DND-41 (cell line): ENCODE data around the gene PIN1.

Source experiments
- EZH2 ChIP-seq: IDR thresholded peaks from 3 replicates; pipeline ENCODE4 v1.6.1; 2012; ENCODE audit warnings: borderline replicate concordance, low read depth, mild to moderate bottlenecking, moderate library complexity, low read length, inconsistent platforms; ENCODE audit not compliant: severe bottlenecking
- TF ChIP-seq, protein P1 (sequence below): IDR thresholded peaks from 2 replicates; pipeline ENCODE4 v1.5.1; 2012; ENCODE audit warnings: borderline replicate concordance, low read length, moderate library complexity, mild to moderate bottlenecking; ENCODE audit not compliant: poor library complexity, severe bottlenecking; ENCODE audit errors: extremely low read depth

DNA sequence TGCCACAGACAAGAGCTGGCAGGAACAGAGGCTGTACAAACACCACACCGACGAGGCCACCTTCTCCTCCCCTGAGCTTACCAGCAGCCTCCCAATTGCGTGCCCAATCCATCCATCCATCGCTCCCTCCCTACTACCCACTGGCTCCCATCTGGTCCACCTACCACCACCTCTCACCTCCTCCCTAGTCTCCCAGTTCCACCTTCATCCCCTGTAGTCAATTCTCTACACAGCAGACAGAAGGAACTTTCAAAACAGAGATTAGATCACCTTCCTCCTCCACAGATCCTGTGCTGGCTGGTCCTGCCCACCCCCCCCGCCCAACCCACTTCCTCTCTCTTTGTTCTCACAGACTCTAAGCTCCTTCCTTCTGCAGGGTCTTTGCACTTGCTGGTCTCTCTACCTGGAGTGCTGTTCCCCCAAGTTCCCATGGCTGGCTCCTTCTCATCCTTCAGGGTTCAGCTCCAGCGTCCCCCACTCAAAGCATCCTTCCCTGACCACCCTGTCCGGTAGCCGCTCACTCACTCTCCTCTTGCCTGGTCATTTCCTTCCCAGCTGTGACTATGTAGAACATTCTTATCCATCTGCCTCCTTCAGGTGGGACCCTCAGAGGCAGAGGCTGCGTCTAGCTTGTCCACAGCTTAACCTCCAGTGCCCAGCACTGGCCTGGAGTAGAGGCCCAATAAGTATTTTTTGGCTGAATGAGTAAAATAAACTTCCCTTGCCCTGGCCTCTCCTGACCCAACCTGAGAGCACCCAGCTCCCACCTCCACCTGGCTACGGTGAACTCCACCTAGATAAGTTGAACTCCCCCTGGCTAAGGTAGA lies 23.0 kb downstream of the PIN1 start:
- TF ChIP-seq, protein P1, sequence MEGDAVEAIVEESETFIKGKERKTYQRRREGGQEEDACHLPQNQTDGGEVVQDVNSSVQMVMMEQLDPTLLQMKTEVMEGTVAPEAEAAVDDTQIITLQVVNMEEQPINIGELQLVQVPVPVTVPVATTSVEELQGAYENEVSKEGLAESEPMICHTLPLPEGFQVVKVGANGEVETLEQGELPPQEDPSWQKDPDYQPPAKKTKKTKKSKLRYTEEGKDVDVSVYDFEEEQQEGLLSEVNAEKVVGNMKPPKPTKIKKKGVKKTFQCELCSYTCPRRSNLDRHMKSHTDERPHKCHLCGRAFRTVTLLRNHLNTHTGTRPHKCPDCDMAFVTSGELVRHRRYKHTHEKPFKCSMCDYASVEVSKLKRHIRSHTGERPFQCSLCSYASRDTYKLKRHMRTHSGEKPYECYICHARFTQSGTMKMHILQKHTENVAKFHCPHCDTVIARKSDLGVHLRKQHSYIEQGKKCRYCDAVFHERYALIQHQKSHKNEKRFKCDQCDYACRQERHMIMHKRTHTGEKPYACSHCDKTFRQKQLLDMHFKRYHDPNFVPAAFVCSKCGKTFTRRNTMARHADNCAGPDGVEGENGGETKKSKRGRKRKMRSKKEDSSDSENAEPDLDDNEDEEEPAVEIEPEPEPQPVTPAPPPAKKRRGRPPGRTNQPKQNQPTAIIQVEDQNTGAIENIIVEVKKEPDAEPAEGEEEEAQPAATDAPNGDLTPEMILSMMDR, result no peak
- TF ChIP-seq EZH2, result no peak
